ENCODE measurements around the gene SBF2. TPM values are rescaled to one million over a fixed set of nuclear protein-coding genes. Genes with fewer than 3 reads are reported as not detected.

Gene SBF2
- total and polyA plus RNA-seq, 9 of the 15 experiments (the other 6 are each of a cell fraction or from before 2014, with no cell fraction given): 0.80 to 9.5 (median 5.0) TPM

DNA sequence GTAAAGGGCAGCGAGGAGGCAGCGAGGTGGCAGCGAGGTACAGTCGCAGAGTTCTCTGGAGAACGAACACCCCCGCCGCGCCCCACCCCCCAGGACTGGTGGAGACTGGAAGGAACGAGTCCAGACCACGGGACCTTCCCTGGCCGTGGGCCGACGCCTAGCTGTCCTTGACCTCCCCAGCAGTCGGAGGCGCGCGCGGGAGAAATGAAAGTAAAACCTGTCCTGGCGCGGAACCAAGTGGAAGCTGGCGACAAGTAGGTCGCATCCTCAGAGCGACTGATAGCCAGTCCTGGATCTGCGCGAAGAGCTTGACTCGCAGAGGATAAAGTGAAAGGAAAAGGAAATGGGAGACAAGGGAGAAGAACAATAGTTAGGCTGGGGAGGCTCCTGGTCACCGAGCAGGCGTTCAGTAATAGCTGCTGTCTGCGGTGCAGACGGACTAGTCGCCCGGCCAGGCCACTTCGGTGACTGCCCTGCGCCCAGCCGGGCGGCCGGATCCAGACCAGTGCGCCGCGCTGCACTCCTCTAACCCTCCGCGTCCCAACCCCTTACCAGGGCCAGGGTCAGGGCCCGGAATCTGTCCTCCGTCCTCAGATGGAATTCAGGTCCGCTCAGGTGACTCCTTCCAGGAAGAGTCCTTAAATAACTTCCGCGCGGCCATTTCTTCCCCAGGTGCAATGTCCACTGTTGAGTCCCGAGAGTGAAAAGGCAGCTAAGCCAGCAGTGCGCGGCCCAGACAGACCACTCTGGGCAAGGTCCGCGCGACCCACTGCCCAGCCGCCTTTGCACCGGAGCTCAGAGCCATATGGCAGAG is 8.9 kb upstream of the SBF2 start (continued):
- no peak for TF ChIP-seq PATZ1 (CRISPR knock-in tag; IDR thresholded peaks at IDR 0.05; ENCODE audit: borderline replicate concordance)
- TF ChIP-seq, protein P1, sequence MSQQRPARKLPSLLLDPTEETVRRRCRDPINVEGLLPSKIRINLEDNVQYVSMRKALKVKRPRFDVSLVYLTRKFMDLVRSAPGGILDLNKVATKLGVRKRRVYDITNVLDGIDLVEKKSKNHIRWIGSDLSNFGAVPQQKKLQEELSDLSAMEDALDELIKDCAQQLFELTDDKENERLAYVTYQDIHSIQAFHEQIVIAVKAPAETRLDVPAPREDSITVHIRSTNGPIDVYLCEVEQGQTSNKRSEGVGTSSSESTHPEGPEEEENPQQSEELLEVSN (IDR thresholded peaks at IDR 0.05; ENCODE audit: borderline replicate concordance in 1 of 2, extremely low read depth in 1 of 2, insufficient read depth in 1 of 2, insufficient read length in 1 of 2, low read depth in 1 of 2, low read length in 1 of 2, poor library complexity in 1 of 2, severe bottlenecking in 1 of 2): peak in 1 of 2 experiments; percentile 54
- no peak for TF ChIP-seq ZNF3 (CRISPR knock-in tag; IDR thresholded peaks at IDR 0.05)
- no peak for TF ChIP-seq EWSR1 (IDR thresholded peaks at IDR 0.05; ENCODE audit: borderline replicate concordance, low read depth, partially characterized antibody)
- TF ChIP-seq, protein P2, sequence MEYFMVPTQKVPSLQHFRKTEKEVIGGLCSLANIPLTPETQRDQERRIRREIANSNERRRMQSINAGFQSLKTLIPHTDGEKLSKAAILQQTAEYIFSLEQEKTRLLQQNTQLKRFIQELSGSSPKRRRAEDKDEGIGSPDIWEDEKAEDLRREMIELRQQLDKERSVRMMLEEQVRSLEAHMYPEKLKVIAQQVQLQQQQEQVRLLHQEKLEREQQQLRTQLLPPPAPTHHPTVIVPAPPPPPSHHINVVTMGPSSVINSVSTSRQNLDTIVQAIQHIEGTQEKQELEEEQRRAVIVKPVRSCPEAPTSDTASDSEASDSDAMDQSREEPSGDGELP (CRISPR knock-in tag; IDR thresholded peaks at IDR 0.05; ENCODE audit: borderline replicate concordance): peak; percentile 55; the same call in 1 of the 2 replicates
- TF ChIP-seq KLF16 (IDR thresholded peaks at IDR 0.05): peak; percentile 74
- TF ChIP-seq ZNF124 (CRISPR knock-in tag; IDR thresholded peaks at IDR 0.05): no peak
- TF ChIP-seq, protein P3, sequence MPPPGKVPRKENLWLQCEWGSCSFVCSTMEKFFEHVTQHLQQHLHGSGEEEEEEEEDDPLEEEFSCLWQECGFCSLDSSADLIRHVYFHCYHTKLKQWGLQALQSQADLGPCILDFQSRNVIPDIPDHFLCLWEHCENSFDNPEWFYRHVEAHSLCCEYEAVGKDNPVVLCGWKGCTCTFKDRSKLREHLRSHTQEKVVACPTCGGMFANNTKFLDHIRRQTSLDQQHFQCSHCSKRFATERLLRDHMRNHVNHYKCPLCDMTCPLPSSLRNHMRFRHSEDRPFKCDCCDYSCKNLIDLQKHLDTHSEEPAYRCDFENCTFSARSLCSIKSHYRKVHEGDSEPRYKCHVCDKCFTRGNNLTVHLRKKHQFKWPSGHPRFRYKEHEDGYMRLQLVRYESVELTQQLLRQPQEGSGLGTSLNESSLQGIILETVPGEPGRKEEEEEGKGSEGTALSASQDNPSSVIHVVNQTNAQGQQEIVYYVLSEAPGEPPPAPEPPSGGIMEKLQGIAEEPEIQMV (tag; conservative IDR thresholded peaks at IDR 0.05; ENCODE audit: low read depth): no peak
- TF ChIP-seq, protein P4, sequence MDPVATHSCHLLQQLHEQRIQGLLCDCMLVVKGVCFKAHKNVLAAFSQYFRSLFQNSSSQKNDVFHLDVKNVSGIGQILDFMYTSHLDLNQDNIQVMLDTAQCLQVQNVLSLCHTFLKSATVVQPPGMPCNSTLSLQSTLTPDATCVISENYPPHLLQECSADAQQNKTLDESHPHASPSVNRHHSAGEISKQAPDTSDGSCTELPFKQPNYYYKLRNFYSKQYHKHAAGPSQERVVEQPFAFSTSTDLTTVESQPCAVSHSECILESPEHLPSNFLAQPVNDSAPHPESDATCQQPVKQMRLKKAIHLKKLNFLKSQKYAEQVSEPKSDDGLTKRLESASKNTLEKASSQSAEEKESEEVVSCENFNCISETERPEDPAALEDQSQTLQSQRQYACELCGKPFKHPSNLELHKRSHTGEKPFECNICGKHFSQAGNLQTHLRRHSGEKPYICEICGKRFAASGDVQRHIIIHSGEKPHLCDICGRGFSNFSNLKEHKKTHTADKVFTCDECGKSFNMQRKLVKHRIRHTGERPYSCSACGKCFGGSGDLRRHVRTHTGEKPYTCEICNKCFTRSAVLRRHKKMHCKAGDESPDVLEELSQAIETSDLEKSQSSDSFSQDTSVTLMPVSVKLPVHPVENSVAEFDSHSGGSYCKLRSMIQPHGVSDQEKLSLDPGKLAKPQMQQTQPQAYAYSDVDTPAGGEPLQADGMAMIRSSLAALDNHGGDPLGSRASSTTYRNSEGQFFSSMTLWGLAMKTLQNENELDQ (CRISPR knock-in tag; IDR thresholded peaks at IDR 0.05; ENCODE audit: borderline replicate concordance): no peak
- peak; percentile 35; the same call in 1 of the 2 replicates for TF ChIP-seq CXXC5 (CRISPR knock-in tag; IDR thresholded peaks at IDR 0.05)
